ENCODE measurements around the gene CLPTM1L.

Gene CLPTM1L

DNA sequence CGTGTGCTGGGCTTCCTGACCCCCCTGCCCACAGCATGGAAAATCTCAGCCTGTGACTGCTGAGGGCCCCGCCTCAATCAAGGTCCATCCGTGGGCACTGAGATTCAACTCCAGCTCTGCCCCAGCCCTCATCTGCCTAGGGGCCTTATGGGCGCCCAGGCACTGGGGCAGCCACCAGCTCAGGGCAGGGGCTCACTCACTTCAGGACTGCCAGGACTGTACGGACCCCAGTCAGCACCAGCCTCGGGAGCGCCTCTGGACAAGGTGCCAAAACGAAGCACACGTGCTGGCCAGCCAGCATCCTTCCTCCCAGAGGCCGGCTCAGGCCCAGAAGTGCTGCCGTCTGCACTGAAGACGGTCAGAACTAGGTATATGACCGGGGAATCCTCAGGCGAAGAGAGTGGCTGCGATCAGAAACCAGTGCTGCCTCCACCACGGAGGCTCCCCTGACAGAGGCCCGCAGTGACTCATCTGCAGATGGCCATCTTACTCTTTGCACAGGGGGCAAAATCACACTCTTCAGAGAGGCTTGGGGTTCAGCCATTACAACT is 19.6 kb downstream of the CLPTM1L start:
- no peak for DNase-seq

GRCh38 chr5:1324719-1325190 is 20.1 kb downstream of the CLPTM1L start:
- no peak for DNase-seq

GRCh38 chr5:1324301-1324700 is 20.6 kb downstream of the CLPTM1L start:
- no peak for DNase-seq

DNA sequence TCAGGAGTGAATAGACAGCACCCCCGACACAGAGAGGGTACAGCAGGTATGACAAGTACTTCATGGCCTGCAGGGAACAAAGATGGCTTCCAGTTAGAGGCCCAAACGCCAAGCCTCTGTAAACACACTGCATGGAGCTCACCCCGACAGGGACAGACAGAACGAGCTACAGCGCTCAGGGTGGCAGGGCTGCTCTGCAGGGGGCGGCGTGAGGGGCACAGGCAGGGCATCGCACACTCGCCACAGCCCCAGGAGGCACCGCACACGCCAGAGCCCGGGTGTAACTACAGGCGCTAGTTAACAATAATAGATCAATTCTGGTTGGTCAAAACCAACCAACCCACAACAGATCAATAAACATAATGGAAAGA is 21.1 kb downstream of the CLPTM1L start:
- no peak for DNase-seq

DNA sequence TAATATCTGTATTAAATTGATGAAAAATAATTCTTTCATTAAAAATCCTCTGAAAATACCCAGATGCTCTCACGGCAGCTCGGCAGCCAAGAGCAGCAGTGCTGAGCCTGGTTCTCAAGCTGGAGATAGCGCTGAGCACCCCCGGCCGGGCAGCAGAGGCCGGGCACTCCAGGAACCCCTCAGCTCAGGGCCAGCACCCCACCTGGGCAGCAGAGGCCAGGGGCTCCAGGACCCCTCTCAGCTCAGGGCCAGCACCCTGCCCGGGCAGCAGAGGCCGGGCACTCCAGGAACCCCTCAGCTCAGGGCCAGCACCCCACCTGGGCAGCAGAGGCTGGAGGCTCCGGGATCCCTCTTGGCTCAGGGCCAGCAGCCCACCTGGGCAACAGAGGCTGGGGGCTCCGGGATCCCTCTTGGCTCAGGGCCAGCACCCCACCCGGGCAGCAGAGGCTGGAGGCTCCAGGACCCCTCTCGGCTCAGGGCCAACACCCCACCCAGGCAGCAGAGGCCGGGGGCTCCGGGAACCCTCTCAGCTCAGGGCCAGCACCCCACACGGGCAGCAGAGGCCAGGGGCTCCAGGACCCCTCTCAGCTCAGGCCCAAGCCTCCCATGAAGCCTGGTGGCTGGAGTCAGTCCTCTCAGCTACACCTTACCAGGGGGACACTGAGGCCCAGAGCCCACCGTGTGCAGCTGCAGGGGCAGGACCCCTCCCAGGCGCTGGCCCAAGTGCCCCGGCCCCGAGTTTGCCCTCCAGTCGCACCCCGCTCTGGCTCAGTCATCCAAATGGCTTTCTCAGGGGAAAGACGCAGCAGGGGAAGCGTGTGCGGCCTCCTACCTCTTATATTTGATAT is 21.7 kb downstream of the CLPTM1L start:
- DNase-seq: no peak

GRCh38 chr5:1322036-1322900 is 22.6 kb downstream of the CLPTM1L start:
- no peak for DNase-seq

GRCh38 chr5:1321576-1321975 is 23.3 kb downstream of the CLPTM1L start:
- DNase-seq: no peak

DNA sequence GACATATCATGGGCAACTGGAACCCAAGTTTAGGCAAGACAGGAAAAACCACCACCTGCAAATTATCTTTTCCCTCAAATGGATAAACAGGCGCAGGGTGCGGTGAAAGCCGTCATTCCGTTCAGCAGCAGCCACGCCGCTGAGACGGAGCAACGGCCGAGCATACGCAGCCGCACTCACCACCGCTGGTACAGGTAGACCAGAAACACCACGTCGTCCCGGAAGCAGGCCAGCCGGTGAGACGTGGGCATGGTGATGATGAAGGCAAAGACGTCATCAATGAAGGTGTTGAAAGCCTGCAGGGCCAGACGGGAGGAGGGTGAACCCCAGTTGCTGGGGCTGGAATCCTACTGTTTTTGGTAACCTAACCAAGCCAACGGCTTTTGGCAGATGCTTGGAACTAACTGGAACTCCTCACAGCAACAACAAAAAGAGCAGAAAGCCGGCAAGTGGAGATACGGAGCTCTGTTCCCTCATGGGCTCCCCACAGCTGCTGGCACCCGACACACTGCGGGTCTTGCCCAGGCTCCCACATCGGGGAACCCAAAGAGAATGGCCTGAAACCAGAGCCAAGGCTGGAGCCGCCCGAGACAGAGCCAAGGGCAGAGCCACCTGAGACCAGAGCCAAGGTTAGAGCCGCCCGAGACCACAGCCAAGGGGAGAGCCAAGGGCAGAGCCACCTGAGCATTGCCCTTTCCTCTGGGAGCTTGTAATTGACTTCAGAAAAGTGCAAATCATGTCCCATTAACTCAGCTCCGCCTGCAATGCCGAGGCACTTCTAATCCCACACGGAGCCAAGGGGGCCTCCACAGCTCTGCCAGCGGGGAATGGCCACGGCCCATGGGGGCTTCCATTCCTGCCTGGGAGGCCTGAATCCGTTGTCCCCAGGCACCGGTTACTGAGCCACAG is 24.2 kb downstream of the CLPTM1L start:
- no peak for DNase-seq

DNA sequence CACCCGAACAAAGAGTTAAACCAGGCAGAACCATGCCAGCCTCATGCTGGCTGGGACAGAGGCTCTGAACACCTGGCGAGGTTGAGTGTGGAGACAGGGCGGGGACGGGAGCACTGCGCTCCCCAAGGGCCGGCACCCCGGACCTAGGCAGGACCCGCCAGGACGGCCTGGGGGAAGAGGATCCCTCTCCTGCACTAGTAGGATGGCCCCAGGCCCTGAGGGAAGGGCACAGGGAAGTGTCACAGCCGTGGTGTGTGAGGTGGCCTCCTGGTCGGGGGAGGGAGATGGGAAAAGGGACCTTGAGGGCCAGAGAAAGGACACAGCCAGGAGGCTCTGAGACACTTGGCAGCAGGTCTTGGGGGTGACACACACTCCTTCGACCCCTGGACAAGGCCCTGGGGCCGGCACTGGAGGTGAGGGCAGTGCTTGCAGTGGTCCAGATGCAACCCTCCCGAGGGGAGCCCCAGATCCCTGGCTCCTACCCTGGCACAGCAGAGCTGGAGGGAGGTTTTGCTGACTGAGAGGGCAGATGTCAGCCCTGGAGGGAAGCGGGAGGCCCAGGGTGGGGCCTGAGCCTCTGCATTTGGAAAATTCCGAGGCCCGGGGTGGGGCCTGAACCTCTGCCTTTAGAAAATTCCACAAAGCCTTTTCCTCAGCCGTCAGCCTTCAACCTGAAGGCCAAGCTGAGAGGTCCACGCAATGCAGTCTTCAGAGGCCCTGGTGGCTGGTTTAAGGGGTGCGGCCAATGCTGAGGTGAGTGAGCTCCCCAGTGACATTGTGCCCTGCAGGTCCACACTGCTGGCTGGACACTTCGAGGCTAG is 25.3 kb downstream of the CLPTM1L start:
- no peak for DNase-seq

GRCh38 chr5:1318659-1319251 is 26.1 kb downstream of the CLPTM1L start:
- peak; percentile 50 for DNase-seq

- DNase-seq: no peak
These were observed 26.9 kb downstream of the CLPTM1L start for GRCh38 chr5:1317921-1318565.

- no peak for DNase-seq
These were observed 28.1 kb downstream of the CLPTM1L start for GRCh38 chr5:1316588-1317340.

DNA sequence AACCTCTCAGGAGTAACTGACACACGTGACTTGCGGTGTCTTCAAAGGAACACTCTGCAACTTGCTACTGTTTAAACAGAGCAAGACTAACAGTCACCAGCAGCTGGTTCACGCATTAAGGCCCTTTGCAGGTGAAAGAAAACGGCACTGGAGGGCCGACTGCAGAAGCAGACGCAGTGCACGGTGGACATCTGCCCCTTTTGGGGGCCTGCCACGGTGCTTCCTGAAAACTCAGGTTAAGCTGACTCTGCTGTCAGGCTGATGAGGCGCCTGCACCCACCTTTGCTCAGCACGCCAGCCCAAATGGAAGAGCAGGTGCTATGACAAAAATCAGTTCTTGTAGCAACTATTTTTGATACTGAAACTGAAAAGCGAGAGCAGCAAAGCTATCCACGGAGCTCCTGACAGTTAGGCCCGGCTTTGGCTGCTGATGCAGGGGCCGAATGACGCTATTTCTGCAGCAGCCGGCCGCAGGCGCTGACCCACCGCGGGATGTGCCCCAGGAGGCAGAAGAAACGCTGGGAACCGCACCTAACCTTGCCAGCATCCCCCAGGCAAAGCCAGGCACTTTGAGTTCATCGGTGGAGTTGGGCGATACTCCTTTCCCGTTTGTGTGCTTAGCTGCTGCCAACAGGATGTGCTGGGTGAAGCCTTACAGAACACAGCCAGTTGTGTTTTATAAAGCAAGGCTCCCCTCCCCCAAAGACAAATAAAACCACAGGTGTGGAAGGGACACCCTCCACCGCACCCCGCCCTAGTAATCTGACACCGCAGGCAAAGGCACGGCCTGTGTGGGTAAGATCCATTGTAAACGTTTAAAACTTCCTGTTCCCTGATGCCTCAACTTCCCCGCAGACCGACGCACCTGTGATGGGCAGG is 29.0 kb downstream of the CLPTM1L start:
- peak; percentile 89 for DNase-seq

GRCh38 chr5:1315018-1315708 is 29.7 kb downstream of the CLPTM1L start:
- DNase-seq: no peak

GRCh38 chr5:1314564-1314982 is 30.3 kb downstream of the CLPTM1L start:
- no peak for DNase-seq

GRCh38 chr5:1312993-1313833 is 31.7 kb downstream of the CLPTM1L start:
- no peak for DNase-seq

- no peak for DNase-seq
These were observed 32.7 kb downstream of the CLPTM1L start for GRCh38 chr5:1312206-1312605.

Measured in DMS79 treated with DMSO at 0.1 percent for 48 hours (cell line).